Breast epithelium (tissue), 3 donors: ENCODE results near the gene TESK2.

Source experiments
- POLR2A ChIP-seq: fragments of 450-650 bp; IDR thresholded peaks from one replicate; pipeline ENCODE4 v1.6.1; 2016; ENCODE audit warnings: antibody characterized with exemption, mild to moderate bottlenecking, moderate library complexity
- TF ChIP-seq, protein P1 (sequence below), 3 donors: fragments of 450-650 bp; IDR thresholded peaks; one replicate each; pipeline ENCODE4 v1.5.1; 2016 to 2017; ENCODE audit warnings: antibody characterized with exemption in 3 of 3, mild to moderate bottlenecking in 3 of 3, moderate library complexity in 3 of 3

DNA sequence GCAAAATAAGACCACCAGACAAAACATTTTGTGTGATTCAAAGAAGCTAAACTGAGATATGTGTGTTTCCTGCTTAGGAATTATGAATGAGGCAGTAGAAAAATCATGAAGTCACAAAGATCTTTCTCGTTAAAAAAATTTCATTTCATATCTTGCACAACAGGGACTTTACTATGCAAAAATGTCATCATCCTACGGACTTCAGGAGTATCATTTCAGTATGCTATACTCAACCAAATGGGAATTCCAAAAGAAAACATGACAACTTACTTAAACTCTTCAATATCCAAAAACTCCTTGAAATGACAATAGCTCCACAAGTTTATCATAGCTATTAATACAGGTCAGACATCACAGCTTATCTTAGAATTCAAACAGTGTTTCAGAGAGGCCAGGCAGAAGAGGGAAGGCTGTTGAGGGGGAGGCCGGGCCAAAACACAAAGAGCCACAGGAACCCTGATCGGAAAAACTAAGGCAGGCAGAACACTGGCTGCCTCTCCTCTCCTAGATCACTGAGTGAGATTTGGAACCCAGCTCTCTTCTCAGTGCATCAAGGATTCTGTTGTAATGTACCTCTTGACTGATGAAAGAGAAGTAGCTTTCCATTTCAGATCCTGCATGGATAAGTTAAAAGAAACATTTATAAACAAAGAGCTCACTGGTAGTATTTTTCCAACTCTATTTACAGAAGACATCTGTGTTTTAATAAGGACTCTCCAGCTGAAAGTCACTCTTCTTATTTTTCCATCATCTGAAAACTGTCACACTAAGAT is 66.9 kb downstream of the TESK2 start:
- TF ChIP-seq, protein P1, sequence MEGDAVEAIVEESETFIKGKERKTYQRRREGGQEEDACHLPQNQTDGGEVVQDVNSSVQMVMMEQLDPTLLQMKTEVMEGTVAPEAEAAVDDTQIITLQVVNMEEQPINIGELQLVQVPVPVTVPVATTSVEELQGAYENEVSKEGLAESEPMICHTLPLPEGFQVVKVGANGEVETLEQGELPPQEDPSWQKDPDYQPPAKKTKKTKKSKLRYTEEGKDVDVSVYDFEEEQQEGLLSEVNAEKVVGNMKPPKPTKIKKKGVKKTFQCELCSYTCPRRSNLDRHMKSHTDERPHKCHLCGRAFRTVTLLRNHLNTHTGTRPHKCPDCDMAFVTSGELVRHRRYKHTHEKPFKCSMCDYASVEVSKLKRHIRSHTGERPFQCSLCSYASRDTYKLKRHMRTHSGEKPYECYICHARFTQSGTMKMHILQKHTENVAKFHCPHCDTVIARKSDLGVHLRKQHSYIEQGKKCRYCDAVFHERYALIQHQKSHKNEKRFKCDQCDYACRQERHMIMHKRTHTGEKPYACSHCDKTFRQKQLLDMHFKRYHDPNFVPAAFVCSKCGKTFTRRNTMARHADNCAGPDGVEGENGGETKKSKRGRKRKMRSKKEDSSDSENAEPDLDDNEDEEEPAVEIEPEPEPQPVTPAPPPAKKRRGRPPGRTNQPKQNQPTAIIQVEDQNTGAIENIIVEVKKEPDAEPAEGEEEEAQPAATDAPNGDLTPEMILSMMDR (IDR thresholded peaks at IDR 0.05), result no peak
- TF ChIP-seq POLR2A, result no peak
